Activated CD4-positive, alpha-beta T cell treated with anti-CD3 and anti-CD28 coated beads for 4 hours (primary cell): Measurements from ENCODE around the gene NTHL1.
"Not testable (repeated sequence)": the region's sequence is repeated elsewhere in the genome, so short reads cannot be mapped to it uniquely, and the experiment has no call there.

ENCODE experiments used
- DNase-seq, 2 donors: peaks; one replicate each; pipeline ENCODE4 v3.0.0-alpha.2; 2020

NTHL1 gene

GRCh38 chr16:2027024-2028010 is 20.3 kb downstream of the NTHL1 start:
- DNase-seq, result peak in 1 of 2 donors; percentile 16

DNA sequence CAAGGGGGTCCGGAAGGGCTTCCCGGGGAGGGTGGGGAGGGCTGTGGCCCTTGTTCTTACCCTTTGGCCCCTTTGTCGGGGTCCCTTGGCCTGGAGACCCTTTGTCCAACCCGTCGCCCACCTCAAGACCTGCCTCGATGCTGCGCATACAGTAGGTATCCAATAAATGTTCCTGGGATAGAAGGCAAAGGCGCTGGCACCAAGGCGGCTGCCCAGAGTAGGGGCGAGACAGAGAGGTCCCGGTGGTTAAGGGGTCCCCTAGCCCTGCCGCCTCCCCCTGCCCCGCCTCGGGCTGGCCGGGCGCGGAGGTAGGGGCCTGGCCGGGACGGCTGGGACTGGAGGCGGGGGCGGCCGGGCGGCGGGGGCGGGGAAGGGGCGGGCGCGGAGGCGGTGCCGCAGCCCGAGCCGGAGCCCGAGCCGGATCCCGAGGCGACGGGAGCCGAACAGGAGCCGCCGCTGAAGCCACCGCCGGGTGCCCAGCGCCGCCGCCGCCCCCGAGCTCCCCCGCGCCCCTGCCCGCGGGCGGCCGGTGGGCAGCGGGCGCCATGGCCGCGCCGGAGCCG is 21.1 kb downstream of the NTHL1 start, which contains the start of gene NHERF2:
Gene NHERF2 (plus strand): TSS at position 442 of the 563 bp plus-strand sequence. CDS start 104 bp downstream, at position 546.
- DNase-seq, result peak in 1 of 2 donors; percentile 24

DNA sequence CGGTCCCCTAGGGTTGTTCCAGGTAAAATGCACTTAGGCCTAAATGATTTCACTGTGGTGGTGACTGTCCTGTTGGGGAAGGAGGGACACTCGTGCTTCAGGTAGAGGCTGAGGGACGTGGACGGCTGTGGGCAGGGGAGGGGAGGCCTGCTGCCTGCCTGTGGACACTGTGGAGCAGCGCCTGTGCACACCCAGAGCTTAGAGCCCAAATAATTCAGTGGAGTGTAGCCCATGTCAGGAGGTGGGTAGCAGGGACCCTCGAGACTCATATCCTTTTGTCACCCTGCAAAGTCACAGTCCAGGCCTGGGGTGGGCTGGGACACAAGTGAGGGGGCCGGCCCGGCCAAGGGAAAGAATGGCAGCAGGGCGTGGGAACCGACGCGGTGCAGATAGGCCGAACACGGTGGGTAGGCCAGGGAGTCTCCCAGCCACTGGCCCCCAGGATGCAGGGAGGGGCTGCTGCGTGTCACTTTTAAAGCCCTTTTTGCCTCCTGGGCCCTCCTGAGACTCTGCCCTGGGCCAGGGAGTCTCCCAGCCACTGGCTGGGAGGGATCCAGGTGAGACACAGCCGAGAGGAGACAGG is 21.7 kb downstream of the NTHL1 start:
- DNase-seq, result no peak

DNA sequence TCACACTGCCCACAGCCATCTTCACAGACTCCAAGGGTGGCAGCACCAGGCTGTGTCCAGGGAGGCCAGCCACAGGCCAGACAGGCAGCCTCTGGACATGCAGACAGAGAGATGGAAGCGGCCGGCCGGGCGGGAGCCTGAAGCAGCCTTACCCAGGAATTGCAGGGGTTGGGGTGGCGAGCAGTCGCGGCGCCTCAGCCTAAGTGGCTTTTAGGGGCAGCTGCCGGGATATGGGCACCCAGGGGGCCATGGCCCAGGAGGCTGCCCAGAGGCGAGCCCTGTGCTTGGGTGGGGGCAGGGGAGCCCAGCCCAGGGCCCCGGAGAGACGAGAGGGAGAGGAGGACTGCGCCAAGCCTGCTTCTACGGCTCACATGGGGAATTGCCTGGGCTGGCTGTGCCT is 22.4 kb downstream of the NTHL1 start:
- DNase-seq, result no peak

DNA sequence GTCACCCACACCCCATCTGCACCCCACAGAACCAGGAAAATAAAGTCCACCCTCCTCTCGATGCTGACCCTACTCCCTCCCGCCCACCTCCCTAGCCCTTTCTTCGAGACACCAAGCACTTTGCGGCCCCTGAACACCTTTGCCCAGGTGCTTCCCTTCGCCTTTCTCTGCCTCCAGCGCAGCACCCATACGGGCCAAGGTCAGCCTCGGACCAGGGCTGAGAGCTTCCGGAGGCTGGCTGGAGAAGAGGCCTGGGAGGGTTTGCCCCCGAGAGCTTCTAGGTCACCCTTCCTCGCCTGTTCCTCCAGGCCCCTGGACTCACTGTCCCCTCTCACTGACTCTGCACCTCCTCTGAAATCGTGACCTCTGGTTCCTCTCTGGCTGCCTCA is 23.6 kb downstream of the NTHL1 start:
- DNase-seq, result no peak

DNA sequence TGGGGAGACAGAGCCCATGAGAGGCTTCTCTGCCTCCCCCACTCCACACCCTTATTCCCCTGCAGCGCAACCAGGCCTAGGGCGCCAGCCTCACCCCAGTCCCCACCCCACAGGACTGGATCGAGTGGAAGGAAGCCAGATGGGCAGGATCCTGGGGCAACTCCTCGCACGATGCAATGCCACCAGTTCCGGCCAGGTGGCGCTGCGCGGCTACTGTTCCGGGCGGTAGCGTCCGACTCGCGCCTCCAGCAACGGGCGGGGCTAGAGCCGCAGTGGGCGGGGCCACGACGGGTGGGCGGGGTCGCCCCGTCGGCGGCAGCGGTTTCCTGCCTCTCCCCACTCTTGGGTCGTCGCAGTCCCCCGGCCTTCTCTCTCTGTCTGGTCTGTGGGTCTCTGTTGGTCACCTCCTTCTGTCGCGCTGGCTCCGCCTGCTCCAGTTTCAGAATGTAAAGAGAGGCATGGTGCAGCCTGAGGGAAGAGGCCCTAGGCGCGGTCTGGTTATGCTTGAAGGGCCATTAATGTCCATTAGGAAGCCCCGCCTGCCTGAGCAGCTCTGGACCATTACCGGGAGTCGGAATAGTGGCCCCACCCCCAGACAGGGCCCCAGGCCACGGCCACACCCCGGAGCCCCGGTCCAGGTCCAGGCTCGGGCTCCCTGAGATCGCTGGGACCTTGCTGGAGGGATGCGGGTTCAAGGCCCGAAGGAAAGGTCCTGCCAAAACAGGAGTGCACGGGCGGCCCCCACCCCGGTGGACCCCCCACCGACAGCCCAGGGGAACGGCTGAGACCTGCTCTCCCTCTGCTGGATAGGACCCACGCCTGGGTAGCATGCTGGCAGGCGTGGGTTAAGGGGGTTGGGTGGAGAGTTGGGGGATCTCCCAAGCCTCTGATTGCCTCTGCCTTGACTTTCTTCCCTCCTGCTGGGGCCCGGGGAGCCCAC is 24.3 kb downstream of the NTHL1 start:
- DNase-seq, result peak; percentile 90 to 97

DNA sequence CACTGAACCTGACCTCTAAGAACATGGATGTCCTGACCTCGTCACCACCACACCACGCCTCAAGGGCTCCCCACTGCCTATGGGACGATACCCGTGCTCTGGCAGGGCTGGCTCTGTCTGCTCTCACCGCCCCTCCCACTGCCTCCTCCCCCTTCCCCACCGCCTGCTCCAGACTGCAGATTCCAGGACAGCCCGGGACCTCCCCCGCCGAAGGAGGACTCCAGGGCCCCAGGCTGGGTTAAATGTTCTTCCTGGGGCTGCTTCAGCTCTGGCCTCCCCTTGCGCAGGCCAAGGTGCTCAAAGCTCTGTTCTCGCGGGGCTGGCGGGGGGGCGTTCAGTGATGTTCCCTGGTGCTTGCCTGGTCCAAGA is 24.9 kb downstream of the NTHL1 start:
- no peak for DNase-seq

GRCh38 chr16:2019921-2020831 is 27.5 kb downstream of the NTHL1 start:
- DNase-seq, result no peak

DNA sequence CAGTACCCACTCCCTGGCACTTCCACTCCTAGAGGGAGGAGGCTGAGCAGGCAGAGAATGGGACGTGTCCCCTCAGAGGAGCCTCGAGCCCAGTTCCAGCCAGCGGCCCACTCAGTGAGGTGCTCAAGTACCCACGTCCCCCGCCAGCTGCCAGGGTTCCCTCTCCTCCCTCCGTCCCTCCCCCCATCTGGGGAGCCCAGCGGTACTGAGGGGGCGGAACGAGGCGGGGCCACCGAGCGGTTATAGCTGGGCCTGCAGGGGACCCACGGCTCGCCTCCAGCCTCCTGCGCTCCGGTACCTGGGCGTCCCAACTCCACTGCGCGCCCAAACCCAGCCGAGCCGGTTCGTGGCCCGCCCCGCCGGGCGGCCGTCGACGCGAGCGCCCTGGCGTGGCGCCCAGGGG is 28.1 kb downstream of the NTHL1 start, which contains the start of gene NPW:
Gene NPW (plus strand): TSS at position 268 of the 403 bp plus-strand sequence.
- DNase-seq, result peak in 1 of 2 donors; percentile 26

GRCh38 chr16:2016407-2016922 is 31.2 kb downstream of the NTHL1 start:
- DNase-seq, result no peak

GRCh38 chr16:2015947-2016208 is 31.8 kb downstream of the NTHL1 start:
- no peak for DNase-seq

- DNase-seq, result no peak
These were observed 32.3 kb downstream of the NTHL1 start for GRCh38 chr16:2015117-2015946.

- no peak for DNase-seq
These were observed 34.1 kb downstream of the NTHL1 start for GRCh38 chr16:2013527-2013926.

- DNase-seq, result not testable (repeated sequence)
These were observed 35.9 kb downstream of the NTHL1 start for GRCh38 chr16:2011726-2012125.

GRCh38 chr16:2009791-2010510 is 37.7 kb downstream of the NTHL1 start, which contains the start of gene ZNF598:
TSS of gene ZNF598 (minus strand) at chr16:2009821.
- DNase-seq, result peak; percentile 73 to 77

DNA sequence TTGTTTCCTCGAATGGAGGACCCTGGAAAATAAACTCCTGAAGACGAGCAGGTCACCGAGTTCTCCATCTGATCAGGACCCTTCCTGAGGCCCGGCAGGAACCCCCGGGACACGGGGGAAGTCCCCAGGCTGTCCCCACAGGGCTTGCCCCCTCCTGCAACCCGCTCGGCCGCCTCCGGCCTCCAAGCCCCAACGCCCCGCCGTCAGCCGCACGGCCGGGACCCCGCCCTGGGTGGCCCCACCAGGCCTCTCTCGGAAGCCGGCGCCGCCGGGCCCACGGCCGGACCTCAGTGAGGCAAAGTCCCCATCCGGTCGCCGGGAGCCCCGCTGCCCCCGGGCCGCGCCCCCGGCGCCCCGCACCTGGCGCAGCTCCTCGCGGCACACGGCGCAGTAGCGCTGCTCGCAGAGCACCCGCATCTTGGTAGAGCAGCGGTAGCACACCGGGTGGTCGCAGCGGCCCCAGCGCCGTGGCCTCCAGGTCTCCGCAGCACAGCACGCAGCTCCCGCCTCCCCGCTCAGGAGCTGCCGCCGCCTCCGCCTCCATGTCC is 38.4 kb downstream of the NTHL1 start:
- no peak for DNase-seq

GRCh38 chr16:2008631-2009163 is 38.9 kb downstream of the NTHL1 start:
- DNase-seq, result no peak

DNA sequence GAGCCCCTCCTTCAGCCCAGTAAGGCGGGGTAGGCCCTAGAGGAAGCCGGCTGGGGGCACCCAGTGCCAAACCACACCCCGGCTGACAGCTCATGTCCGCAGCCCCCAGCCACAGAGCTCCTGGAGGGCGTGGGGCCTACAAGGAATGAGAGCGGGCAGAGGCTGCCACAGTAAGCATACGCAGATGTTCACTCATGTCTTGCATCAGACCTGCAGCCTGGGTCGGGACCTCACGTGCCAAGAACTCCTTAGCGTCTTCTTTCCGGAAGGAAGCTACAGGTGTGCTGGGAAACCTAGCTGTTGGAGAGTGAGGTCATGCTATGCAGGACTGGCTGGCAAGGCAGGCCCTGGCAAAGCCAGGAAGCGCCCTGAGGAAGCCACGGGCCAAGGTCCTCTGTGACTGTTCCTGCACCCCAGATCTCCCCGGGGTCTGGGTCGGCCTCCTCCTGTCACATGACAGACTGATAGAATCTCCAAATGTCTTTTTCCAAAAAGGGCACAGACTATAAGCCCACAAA is 39.6 kb downstream of the NTHL1 start:
- DNase-seq, result no peak
